Large intestine (tissue), 3 donors: Measurements from ENCODE around the gene DCXR. TPM values are rescaled to one million over a fixed set of nuclear protein-coding genes. Genes with fewer than 3 reads are reported as not detected.

Source experiments
- DNase-seq, 2 donors: peaks; one replicate each; pipeline versions ENCODE4 v3.0.0 to v3.0.0-alpha.2; 2013
- H3K27ac ChIP-seq: one replicate; pipeline ENCODE4 v1.5.1; 2013; ENCODE audit warnings: low read length
- H3K27me3 ChIP-seq: 2 replicates; pipeline ENCODE4 v1.6.1; 2013; ENCODE audit warnings: low read length; ENCODE audit not compliant: control insufficient read depth, insufficient read depth
- H3K36me3 ChIP-seq: 2 replicates; pipeline ENCODE4 v1.6.1; 2013; ENCODE audit warnings: low read length; ENCODE audit not compliant: control insufficient read depth, insufficient read depth
- H3K4me1 ChIP-seq: one replicate; pipeline ENCODE4 v1.6.1; 2013; ENCODE audit warnings: low read length; ENCODE audit not compliant: control insufficient read depth, insufficient read depth
- H3K4me3 ChIP-seq: one replicate; pipeline ENCODE4 v1.5.1; 2013; ENCODE audit warnings: low read length
- H3K9me3 ChIP-seq: one replicate; pipeline ENCODE4 v1.6.1; 2013; ENCODE audit warnings: mild to moderate bottlenecking, low read depth, low read length, moderate library complexity; ENCODE audit not compliant: control insufficient read depth
- WGBS: methylation state at CpG from one replicate; pipeline ENCODE4 v1.1.5; 2013; ENCODE audit warnings: low lambda C conversion rate; ENCODE audit not compliant: insufficient coverage; 5-methylcytosine and 5-hydroxymethylcytosine counted together
- polyA plus RNA-seq: library from polyadenylated mRNA; unstranded; fragments of 120-200 nt; gene quantifications from one replicate; pipeline ENCODE4 v1.2.1, GENCODE V29; 2013

The DCXR gene
- polyA plus RNA-seq, 1 donor: 44.1 TPM

DNA sequence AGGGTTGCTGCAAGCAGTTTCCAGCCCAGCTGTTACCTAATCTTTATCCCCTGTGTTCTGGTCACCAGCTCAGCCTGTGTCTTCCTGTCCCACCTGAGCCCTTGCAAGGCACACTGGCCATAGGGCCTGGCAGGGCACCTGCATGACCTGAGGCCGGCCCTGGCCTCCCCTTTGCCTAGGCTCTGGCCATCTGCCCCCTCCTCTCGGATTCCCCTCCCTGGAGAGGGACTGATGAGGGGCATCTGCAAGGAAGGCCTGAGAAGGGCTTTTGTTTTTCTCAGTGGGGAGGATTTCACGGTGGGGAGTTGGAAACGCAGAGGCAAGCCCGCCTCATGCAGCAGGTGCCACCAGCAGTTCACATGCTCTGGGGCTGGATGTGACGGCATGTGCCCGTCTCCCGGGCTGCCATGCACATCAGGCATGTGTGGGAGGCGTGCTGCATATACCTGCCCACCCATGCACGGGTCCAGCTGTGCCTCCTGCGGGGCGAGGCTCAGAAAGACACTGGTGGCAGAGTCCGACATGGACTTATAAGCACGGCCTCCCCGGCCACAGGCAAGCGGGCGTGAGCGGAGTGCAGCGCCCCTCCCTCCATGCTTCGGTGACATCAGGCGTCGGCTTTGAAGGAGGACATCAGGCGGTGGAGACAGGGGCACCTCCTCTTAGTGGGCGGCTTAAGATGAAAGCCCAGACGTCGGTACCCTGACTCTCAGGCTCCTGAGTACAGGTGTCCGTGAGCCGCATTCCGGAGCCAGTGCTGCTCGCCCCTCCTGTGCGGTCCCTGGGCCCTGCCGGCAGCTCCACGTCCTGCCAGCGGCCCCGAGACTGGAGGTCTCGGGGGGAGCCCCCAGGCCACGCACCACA is 43.5 kb downstream of the DCXR start:
- peaks cover 7% of the 10 kb centered on the region for H3K9me3 ChIP-seq
- peaks cover 26% of the 10 kb centered on the region for H3K36me3 ChIP-seq
- H3K27me3 ChIP-seq: no peaks in the 10 kb centered on the region
- no peak for DNase-seq
- no peak overlapping the region for H3K4me3 ChIP-seq
- no CpG with 5 or more reads among the region's 37 CpGs for WGBS
- H3K27ac ChIP-seq: no peak overlapping the region
- peaks cover 18% of the 10 kb centered on the region for H3K4me1 ChIP-seq

DNA sequence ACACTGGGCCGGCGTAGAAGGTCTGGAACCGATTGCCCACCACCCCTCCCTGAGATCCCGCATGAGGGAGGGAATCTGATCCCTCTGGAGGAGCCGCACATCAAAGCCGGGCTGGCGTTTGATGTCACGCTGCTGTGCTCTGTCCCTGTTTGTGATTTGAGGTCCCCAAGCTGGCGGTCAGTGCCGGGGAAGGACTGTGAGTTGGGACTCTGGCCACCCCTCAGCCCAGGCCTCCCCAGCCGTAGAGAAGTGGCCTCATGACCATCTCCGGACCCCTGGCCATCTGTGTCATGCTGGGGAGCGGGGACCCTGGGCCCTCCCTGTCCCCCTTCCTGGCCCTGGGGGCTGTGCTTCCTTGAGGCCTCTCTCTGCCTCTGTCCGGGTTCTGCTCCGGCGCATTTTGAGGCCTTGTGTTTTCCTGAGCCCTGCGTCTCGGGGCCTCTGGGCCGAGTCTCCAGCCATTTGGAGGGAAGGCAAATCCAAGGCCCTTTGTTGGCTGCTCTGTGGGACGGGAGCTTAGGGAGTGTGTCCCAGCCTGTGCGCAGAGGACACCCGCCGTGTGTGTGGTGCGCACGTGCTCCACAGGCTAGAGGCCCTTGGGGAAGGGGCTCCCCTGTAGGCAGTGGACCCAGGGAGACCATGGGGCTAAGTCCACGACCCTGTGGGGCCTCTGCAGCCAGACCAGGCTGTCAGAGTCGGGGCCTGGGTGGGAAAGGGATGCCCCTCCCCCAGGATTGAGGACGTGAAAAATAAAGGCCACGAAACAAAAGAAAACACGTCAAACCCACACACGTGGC is 45.0 kb downstream of the DCXR start:
- Histone ChIP-seq H3K9me3 (peaks cover 7% of the 10 kb centered on the region), H3K4me1 (peaks cover 18% of the 10 kb centered on the region), H3K36me3 (peaks cover 22% of the 10 kb centered on the region), H3K27ac (peak overlapping the region; percentile 60), H3K4me3 (no peak overlapping the region), H3K27me3 (no peaks in the 10 kb centered on the region)
- WGBS: no CpG with 5 or more reads among the region's 31 CpGs
- no peak for DNase-seq

DNA sequence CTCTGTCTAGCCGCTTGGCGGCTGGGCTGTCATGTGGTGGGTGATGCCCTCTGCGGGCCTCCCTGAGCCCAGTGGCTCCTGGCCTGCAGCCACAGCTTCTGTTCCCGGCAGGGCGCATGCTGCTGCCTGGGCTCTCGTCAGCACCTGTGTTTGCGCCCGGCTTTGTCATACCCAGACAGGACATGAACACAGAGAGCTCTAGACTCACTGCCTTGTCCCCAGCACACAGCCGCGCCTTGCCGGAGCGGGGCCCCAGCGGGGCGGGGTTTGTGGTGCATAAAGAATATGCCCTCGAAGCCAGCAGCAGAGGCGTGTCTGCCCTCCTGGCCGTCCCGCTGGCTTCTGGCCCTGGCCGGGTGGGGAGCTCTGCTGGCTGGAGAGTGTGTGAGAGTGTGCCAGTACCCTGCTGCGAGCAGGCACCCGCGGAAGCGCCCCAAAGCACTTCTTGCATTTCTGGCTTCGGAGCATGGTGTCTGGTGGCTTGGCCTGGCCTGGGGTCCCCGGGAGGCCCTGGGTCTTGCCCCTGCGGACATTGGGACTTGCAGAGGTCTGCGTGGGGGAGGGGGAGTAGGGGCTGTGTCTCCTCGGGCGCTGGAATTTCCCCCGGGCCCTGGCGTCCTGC is 45.7 kb downstream of the DCXR start:
- H3K27ac ChIP-seq: peak overlapping the region; percentile 60
- no peaks in the 10 kb centered on the region for H3K27me3 ChIP-seq
- peak; percentile 70 to 84 for DNase-seq
- peaks cover 7% of the 10 kb centered on the region for H3K9me3 ChIP-seq
- H3K36me3 ChIP-seq: peaks cover 23% of the 10 kb centered on the region
- WGBS: no CpG with 5 or more reads among the region's 31 CpGs
- no peak overlapping the region for H3K4me3 ChIP-seq
- peaks cover 18% of the 10 kb centered on the region for H3K4me1 ChIP-seq

DNA sequence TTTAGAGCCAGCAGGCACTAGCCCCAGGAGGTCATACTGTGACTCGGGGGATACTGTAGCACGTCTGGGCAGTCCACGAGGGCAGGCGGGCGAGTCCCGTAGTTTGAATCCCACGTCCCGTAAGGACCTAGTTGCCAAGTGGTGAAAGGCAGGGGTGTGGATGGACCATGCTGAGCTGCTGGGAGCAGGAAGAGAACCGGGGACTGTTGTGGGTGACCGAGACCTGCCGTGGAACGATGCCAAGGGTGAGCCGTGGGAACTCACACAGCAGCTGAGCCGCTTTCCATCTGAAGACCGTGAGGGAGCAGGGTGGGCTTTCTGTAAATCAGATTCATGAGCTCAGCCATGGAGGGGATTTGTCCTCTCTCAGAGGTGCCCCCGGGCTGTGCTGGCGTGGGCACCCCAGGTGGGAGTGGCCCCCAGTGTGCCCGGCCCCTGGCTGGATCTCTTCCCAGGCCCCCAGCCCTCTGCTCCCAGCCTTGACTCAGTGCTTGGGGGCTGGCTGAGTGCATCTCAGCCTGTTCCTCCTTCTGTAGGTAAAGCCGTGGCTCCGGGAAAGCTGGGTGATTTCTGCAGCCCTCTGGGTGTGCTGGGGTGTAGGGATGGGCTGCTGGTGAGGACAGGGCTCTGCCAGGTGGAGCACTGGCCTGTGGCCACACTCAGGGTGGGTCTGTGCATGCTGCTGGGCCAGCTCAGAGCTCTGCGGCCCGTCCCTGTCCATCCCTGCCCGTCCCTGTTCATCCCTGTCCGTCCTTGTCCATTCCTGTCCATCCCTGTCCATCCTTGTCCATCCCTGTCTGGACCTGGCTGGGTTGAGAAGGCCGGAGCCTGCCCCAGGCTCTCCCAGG is 46.4 kb downstream of the DCXR start:
- no peaks in the 10 kb centered on the region for H3K27me3 ChIP-seq
- DNase-seq: no peak
- peaks cover 18% of the 10 kb centered on the region for H3K4me1 ChIP-seq
- H3K27ac ChIP-seq: peak overlapping the region; percentile 60
- 93% methylated on average over 3 of the region's 25 CpGs for WGBS
- no peak overlapping the region for H3K4me3 ChIP-seq
- peaks cover 7% of the 10 kb centered on the region for H3K9me3 ChIP-seq
- H3K36me3 ChIP-seq: peaks cover 26% of the 10 kb centered on the region

GRCh38 chr17:81987161-81987770 is 50.2 kb downstream of the DCXR start:
- WGBS: no CpG with 5 or more reads among the region's 26 CpGs
- H3K36me3 ChIP-seq: peaks cover 40% of the 10 kb centered on the region

DNA sequence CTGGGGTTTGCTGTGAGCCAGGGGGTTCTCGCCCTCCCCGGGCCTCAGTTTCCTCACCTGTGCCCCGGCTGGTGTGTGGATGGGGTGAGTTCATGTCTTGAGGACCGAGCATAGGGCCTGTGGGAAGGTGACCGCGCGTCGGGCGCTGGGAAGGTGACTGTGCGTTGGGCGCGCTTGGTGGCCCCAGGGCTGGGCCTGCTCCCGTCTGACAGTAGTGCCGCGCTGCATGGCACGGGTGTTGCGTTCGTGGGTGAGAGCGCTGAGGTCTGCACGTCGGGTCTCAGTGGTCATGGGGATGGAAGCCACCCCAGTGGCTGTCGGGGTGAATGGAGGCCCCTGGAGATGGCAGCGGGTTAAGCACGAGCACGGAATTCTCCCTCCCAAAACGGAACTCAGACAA is 50.9 kb downstream of the DCXR start:
- Histone ChIP-seq H3K27me3 (no peaks in the 10 kb centered on the region), H3K27ac (no peak overlapping the region), H3K9me3 (peaks cover 7% of the 10 kb centered on the region), H3K4me1 (peaks cover 5% of the 10 kb centered on the region), H3K36me3 (peaks cover 41% of the 10 kb centered on the region), H3K4me3 (no peak overlapping the region)
- WGBS: no CpG with 5 or more reads among the region's 26 CpGs
- no peak for DNase-seq

More at GRCh38 chr17:81987161-81987770, 50.2 kb downstream of the DCXR start:
- H3K27me3 ChIP-seq: no peaks in the 10 kb centered on the region
- H3K4me3 ChIP-seq: no peak overlapping the region
- H3K4me1 ChIP-seq: peaks cover 12% of the 10 kb centered on the region
- peaks cover 7% of the 10 kb centered on the region for H3K9me3 ChIP-seq
- no peak for DNase-seq
- no peak overlapping the region for H3K27ac ChIP-seq

Other genes with a start within 250 kb of the DCXR start
- gene GCGR, start 233.5 kb downstream of the DCXR start, polyA plus RNA-seq: 2.5 TPM
- 60.9 TPM for gene MCRIP1, start 204.4 kb downstream of the DCXR start, polyA plus RNA-seq
- 0.21 TPM for gene PPP1R27, start 202.6 kb downstream of the DCXR start, polyA plus RNA-seq
- 737 TPM for gene P4HB, start 177.2 kb downstream of the DCXR start, polyA plus RNA-seq
- gene ARHGDIA, start 166.4 kb downstream of the DCXR start, polyA plus RNA-seq: 203 TPM
- gene ALYREF, start 146.1 kb downstream of the DCXR start, polyA plus RNA-seq: 59.0 TPM
- gene ANAPC11, start 146.0 kb downstream of the DCXR start, polyA plus RNA-seq: 79.6 TPM
- 0.39 TPM for gene NPB, start 135.5 kb downstream of the DCXR start, polyA plus RNA-seq
- gene PCYT2, start 126.3 kb downstream of the DCXR start, polyA plus RNA-seq: 33.8 TPM
- gene SIRT7, start 119.5 kb downstream of the DCXR start, polyA plus RNA-seq: 25.2 TPM
- gene MAFG, start 110.0 kb downstream of the DCXR start, polyA plus RNA-seq: 21.1 TPM
- 24.5 TPM for gene PYCR1, start 100.4 kb downstream of the DCXR start, polyA plus RNA-seq
- gene MYADML2, start 90.5 kb downstream of the DCXR start, polyA plus RNA-seq: 0.07 TPM
- 4.1 TPM for gene NOTUM, start 76.5 kb downstream of the DCXR start, polyA plus RNA-seq
- 24.9 TPM for gene ASPSCR1, start 60.1 kb downstream of the DCXR start, polyA plus RNA-seq
- gene CENPX, start 14.8 kb downstream of the DCXR start, polyA plus RNA-seq: 48.0 TPM
- gene LRRC45, start 14.4 kb downstream of the DCXR start, polyA plus RNA-seq: 14.4 TPM
- gene RAC3, start 6.0 kb downstream of the DCXR start, polyA plus RNA-seq: 10.1 TPM
- gene RFNG, start 14.1 kb upstream of the DCXR start, polyA plus RNA-seq: 42.1 TPM
- gene GPS1, start 14.2 kb upstream of the DCXR start, polyA plus RNA-seq: 97.1 TPM
- gene DUS1L, start 28.1 kb upstream of the DCXR start, polyA plus RNA-seq: 90.4 TPM
- gene FASN, start 60.5 kb upstream of the DCXR start, polyA plus RNA-seq: 34.7 TPM
- 45.6 TPM for gene CCDC57, start 175.1 kb upstream of the DCXR start, polyA plus RNA-seq
- 19.5 TPM for gene SLC16A3, start 191.3 kb upstream of the DCXR start, polyA plus RNA-seq
- gene CSNK1D, start 236.0 kb upstream of the DCXR start, polyA plus RNA-seq: 147 TPM